GM13976 (cell line): ENCODE data around the gene CNNM1.
A peak's percentile ranks its signal among the peaks of the same experiment; 100 is the strongest.

Experiments
- DNase-seq: peaks from one replicate; pipeline ENCODE4 v3.0.0; 2012; ENCODE audit warnings: low spot score
- in situ Hi-C: fragments of 300-500 bp; cut with MboI; formaldehyde crosslinking; loops from one replicate; pipeline ENCODE4 v1.12.0; 2022; ENCODE audit warnings: low sequenced_read_pairs, mixed read lengths, inconsistent platforms; ENCODE audit not compliant: unreplicated experiment
- TF ChIP-seq, protein P1 (sequence below): IDR thresholded peaks from 2 replicates; pipeline ENCODE4 v1.5.1; 2012; ENCODE audit warnings: borderline replicate concordance, mild to moderate bottlenecking; ENCODE audit not compliant: insufficient read depth; ENCODE audit errors: extremely low read depth, missing control alignments, control extremely low read depth

The CNNM1 gene

DNA sequence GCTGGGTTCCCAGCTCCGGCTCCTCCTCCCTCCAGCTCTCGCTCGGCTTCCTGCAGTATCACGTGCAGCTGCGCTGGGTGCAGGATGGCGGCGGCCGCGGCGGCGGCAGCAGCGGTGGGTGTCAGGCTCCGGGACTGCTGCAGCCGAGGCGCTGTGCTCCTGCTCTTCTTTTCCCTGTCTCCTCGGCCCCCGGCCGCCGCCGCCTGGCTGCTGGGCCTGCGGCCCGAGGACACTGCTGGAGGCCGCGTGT is at the start of gene CNNM1:
Gene CNNM1, plus strand, starts transcription at position 53 of the 250 bp plus-strand sequence. Its CDS starts 32 bp downstream, at position 85.
- TF ChIP-seq, protein P1, sequence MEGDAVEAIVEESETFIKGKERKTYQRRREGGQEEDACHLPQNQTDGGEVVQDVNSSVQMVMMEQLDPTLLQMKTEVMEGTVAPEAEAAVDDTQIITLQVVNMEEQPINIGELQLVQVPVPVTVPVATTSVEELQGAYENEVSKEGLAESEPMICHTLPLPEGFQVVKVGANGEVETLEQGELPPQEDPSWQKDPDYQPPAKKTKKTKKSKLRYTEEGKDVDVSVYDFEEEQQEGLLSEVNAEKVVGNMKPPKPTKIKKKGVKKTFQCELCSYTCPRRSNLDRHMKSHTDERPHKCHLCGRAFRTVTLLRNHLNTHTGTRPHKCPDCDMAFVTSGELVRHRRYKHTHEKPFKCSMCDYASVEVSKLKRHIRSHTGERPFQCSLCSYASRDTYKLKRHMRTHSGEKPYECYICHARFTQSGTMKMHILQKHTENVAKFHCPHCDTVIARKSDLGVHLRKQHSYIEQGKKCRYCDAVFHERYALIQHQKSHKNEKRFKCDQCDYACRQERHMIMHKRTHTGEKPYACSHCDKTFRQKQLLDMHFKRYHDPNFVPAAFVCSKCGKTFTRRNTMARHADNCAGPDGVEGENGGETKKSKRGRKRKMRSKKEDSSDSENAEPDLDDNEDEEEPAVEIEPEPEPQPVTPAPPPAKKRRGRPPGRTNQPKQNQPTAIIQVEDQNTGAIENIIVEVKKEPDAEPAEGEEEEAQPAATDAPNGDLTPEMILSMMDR = no peak
- in situ Hi-C loops = no loop called here
- DNase-seq = peak; percentile 53

DNA sequence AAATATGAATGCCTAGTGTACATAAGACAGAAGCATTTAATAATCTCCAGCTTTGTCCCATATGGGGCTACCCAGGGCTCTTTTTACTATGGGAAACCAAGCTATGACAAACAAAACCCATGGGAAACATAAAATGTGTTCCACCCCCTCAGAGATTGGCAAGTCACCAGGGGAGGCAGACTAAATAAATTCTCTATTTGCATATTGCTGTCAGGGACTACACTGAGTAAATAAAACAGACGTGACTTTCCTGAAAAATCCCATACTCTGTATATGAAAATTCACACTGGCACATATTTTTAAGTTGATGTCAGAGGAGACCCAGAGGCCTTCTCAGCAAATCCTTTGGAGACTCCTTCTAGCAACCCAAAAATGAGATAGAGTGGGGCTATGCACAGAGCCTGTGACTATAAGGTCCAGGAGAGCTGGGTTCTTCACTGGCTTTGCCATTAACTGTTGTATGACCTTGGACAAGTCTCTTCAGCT is 49.5 kb upstream of the CNNM1 start:
- TF ChIP-seq, protein P1 = no peak
- DNase-seq = no peak
- in situ Hi-C loops = no loop called here

DNA sequence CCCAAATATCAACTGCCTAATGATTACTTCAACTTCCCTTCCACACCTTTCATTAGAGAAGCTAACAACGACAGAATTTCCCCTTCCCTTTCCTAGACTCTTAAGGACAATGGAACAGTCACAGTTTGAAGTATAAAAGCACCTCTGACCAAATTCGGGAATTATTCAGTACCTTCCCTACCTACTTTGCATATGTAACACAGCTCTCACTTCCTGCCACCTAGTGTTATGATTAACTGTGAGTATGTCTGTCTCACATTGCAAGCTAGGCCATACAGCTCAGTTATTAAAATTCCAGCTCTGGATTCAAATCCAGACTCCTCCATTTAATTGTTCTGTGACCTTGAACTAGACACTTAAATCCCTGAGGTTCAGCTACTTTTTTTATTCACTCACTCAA is 48.7 kb upstream of the CNNM1 start:
- TF ChIP-seq, protein P1 = no peak
- DNase-seq = no peak
- in situ Hi-C loops = no loop called here

DNA sequence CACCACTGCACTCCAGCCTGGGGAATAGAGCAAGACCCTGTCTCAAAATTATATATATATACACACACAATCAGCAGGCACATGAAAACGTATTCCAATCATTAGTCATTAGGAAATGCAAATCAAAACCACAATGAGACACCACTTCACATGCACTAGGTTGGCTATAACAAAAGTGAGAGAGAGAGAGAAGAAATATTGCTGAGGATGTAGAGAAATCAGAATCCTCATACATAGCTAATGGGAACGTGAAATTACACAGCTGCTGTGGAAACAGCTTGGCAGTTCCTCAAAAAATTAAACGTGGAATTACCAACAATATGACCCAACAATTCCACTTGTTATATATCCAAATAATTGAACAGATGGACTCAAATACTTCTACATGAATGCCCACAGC is 43.3 kb upstream of the CNNM1 start:
- in situ Hi-C loops = no loop called here
- TF ChIP-seq, protein P1 = no peak
- DNase-seq = no peak

DNA sequence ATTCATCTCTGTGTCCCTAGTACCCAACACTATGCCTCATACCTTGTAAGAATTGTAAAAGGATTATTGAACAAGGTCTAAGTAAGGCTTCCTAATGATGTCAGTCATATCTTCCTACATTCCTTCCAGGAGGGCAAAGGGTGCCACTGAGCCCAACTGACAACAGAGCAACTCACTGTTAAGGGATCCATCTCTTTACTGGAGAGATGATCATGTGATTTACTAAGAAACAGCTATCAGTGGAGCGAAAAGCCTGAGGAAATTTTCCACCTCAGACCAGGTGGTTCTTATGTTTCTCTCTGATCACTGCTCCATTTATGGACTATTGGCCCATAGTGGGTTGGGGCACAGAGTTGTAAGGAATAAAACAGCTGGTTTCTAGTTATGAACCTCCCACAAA is 38.9 kb upstream of the CNNM1 start:
- TF ChIP-seq, protein P1 = no peak
- in situ Hi-C loops = no loop called here

DNA sequence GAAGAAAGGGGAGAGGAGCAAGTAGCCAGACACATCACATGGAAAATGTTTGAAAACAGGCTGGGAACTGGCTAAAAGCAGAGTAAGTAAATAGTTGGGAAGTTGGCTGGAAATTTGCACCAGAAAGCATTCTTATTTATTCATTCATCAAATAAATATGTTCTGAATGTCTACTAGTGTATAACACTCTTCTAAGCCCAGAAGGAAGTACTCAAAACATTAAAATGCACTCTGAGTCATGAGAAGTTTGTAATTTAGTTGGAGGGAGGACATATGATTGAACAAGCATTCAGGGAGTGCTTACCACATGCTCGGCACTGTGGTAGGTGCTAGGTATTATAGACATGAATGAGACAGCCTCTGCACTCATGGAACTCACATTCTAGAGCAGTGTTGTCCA is 37.0 kb upstream of the CNNM1 start:
- TF ChIP-seq, protein P1 = no peak
- no peak for DNase-seq
- in situ Hi-C loops = no loop called here

More for the DNA sequence above, 38.9 kb upstream of the CNNM1 start:
- no peak for DNase-seq

DNA sequence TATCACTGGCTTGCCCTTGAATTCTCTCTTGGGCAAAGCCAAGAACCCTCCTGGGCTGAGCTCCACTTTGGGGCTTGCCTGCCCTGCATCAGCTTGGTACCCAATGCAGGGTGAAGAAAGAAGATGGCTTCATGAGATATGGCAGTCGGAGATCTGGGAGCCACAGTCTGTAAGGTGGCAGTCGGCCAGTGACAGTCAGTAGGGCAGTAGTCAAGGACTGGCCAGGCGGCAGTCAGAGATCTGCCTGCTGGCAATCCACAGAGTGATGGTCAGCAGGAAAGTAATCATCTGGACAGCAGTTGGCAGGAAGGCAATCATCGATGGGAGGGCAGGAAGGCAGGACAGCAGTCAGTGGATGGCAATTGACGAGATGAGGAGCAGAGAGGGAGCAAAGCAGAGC is 32.6 kb upstream of the CNNM1 start:
- no peak for DNase-seq
- in situ Hi-C loops = no loop called here
- TF ChIP-seq, protein P1 = no peak
